T-helper 2 cell treated with Interferon-gamma antibody and Interleukin-4, amounts not matched to agents 5 μg/mL and 100 μg/mL, for 36 hours (primary cell): ENCODE data around the gene PLA2G4C.
A peak's percentile ranks its signal among the peaks of the same experiment; 100 is the strongest.

Experiments
- DNase-seq: peaks from one replicate; pipeline ENCODE4 v3.0.0; 2021; ENCODE audit warnings: low spot score
- H3K27ac Mint-ChIP-seq: one replicate; pipeline ENCODE4 v1.8.0; 2021; ENCODE audit warnings: mild to moderate bottlenecking, mixed read lengths
- H3K27me3 Mint-ChIP-seq: one replicate; pipeline ENCODE4 v1.8.0; 2021; ENCODE audit warnings: low read depth, mixed read lengths
- H3K36me3 Mint-ChIP-seq: one replicate; pipeline ENCODE4 v1.8.0; 2021; ENCODE audit warnings: low read depth, mixed read lengths
- H3K4me1 Mint-ChIP-seq: one replicate; pipeline ENCODE4 v1.8.0; 2021; ENCODE audit warnings: low read depth, mixed read lengths
- H3K4me3 Mint-ChIP-seq: one replicate; pipeline ENCODE4 v1.8.0; 2022; ENCODE audit warnings: mild to moderate bottlenecking, moderate library complexity, mixed read lengths
- H3K9me3 Mint-ChIP-seq: one replicate; pipeline ENCODE4 v1.8.0; 2021; ENCODE audit warnings: mixed read lengths

Gene PLA2G4C

DNA sequence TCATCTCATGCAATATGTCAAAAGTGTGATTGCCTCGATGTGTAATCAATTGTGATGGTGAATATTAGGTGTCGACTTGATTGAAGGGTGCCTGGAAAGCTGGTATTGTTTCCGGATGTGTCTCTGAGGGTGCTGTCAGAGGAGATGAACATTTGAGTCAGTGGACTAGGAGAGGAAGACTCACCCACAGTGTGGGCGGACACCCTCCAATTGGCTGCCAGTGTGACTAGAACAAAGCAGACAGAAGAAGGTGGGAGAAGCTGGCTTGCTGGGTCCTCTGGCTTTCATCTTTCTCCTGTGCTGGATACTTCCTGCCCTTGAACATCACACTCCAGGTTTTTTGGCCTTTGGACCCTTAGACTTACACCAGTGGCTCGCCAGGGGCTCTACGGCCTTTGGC lies 51.3 kb downstream of the PLA2G4C start:
- Mint-ChIP-seq H3K9me3 (no peaks in the 10 kb centered on the region), H3K4me3 (no peak overlapping the region), H3K4me1 (no peaks in the 10 kb centered on the region), H3K27ac (no peak overlapping the region), H3K36me3 (no peaks in the 10 kb centered on the region), H3K27me3 (no peaks in the 10 kb centered on the region)
- DNase-seq = no peak

DNA sequence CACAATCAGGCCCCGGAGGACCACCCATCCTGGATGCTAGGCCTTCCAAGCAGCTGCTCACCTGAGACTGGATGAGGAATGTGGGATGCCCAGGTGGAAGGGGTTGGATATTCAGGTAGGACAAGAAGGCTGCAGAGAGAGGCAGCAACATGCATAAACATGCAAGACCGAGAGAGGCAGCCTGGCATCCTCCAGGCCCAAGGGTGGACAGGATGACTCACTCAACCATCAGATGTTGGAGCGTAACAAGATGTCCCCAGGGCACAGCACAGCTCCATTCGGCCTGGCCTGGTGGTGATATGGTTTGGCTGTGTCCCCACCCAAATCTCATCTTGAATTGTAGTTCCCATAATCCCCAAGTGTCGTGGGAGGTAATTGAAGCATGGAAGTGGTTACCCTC lies 56.8 kb downstream of the PLA2G4C start:
- H3K27me3 Mint-ChIP-seq = no peaks in the 10 kb centered on the region
- no peaks in the 10 kb centered on the region for H3K9me3 Mint-ChIP-seq
- no peak overlapping the region for H3K27ac Mint-ChIP-seq

DNA sequence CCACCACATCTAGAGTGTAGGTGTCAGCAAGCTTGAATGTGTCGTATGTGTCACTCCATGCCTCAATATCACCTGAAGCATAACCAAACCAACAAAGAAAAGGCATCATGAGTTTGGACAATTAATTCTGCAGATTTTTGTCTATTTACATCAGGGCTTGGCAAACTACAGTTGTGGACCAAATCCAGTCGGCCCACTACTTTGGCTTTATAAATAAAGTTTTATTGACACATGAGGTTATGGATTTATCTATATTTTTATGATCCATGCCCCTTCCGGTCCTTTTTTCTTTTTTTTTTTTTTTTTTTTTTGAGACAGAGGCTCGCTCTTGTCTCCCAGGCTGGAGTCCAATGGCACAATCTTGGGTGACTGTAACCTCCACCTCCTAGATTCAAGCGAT lies 57.5 kb downstream of the PLA2G4C start:
- Mint-ChIP-seq H3K4me1 (no peaks in the 10 kb centered on the region), H3K27ac (no peak overlapping the region), H3K4me3 (no peak overlapping the region), H3K9me3 (no peaks in the 10 kb centered on the region), H3K27me3 (no peaks in the 10 kb centered on the region), H3K36me3 (no peaks in the 10 kb centered on the region)
- DNase-seq = no peak

More for the DNA sequence above, 56.8 kb downstream of the PLA2G4C start:
- Mint-ChIP-seq H3K4me1 (no peaks in the 10 kb centered on the region), H3K4me3 (no peak overlapping the region), H3K36me3 (no peaks in the 10 kb centered on the region)
- no peak for DNase-seq

DNA sequence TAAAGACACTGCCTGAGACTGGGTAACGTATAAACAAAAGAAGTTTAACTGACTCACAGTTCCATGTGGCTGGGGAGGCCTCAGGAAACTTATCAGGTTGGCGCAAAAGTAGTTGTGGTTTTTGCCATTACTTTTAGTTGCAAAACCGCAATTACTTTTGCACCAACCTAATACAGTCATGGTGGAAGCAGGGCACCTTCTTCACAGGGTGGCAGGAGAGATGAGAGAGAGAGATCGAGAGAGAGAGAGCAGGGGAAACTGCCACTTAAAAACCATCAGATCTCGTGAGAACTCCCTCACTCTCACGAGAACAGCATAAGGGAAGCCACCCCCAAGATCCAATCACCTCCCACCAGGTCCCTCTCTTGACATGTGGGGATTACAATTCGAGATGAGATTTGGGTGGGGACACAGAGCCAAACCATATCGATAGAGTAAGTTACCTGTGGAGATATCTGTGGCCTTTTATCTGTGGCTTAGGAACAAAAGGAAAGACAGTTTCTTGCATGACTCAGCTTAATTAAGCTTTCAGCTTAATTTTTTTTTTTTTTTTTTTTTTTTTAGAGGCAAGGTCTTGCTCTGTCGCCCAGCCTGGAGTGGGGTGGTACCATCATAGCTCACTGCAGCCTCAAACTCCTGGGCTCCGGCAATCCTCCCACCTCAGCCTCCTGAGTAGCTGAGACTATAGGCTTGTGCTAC lies 59.1 kb downstream of the PLA2G4C start:
- H3K27me3 Mint-ChIP-seq = no peaks in the 10 kb centered on the region
- no peak overlapping the region for H3K27ac Mint-ChIP-seq
- no peaks in the 10 kb centered on the region for H3K36me3 Mint-ChIP-seq
- H3K4me1 Mint-ChIP-seq = no peaks in the 10 kb centered on the region
- no peak overlapping the region for H3K4me3 Mint-ChIP-seq
- H3K9me3 Mint-ChIP-seq = no peaks in the 10 kb centered on the region
- no peak for DNase-seq

DNA sequence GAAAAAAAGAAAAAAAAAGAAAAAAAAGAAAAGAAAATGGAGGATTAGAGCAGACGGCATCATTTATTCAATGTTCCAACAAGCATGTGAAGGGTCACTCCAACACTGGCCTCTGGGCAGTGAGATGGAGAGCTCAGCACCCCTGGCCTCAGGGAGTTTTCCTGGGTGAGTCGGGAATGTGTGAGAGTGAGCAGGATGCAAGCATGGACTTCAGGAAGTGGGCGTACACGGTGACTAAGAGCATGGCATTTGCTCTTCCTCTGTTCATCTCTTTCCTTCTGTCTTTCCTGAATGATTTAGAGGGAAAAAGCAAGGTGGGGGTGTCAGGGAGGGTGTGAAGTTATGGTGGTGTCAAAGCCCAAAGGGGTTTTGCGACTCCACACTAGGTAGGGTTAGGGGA lies 66.1 kb downstream of the PLA2G4C start:
- H3K27ac Mint-ChIP-seq = no peak overlapping the region
- peaks cover 3% of the 10 kb centered on the region for H3K9me3 Mint-ChIP-seq
- no peak for DNase-seq
- no peak overlapping the region for H3K4me3 Mint-ChIP-seq
- H3K36me3 Mint-ChIP-seq = no peaks in the 10 kb centered on the region
- no peaks in the 10 kb centered on the region for H3K4me1 Mint-ChIP-seq
- peaks cover 3% of the 10 kb centered on the region for H3K27me3 Mint-ChIP-seq

DNA sequence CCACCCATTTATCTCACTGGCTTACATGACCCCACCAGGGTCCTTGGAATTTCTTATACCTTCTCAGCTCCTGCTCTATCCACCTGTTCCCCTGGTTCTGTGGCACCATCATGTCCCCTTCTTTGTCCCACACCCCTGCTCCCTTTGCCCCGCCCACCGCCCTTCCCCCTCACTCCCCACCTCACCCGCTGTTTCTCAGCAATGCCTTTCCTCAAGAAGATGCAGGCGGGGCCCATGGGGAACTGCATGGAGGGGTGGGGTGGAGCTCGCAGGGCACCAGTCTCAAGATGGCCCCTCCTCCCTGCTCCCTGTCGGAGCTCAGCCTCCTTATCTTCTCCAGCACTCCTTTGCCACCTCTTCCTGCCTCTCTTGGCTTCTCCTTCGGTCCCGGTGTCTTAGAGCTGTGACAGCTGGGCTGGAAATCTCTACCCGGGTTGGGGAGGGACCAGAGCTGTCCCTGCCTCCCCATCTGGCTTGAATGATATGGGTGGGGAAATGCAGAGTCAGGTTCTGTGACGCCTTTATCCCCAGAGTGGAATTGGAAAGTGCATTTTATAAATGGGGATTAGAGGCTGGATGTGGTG lies 66.8 kb downstream of the PLA2G4C start, which contains the start of gene CABP5:
TSS of gene CABP5 (minus strand) at position 405 of the 584 bp plus-strand sequence. CDS start at position 248, 157 bp downstream.
- Mint-ChIP-seq H3K4me1 (no peaks in the 10 kb centered on the region), H3K27ac (peak within 1 kb of the TSS; percentile 12), H3K9me3 (peaks cover 8% of the 10 kb centered on the region), H3K36me3 (no peaks in the 10 kb centered on the region), H3K27me3 (peaks cover 3% of the 10 kb centered on the region), H3K4me3 (no peak within 1 kb of the TSS)
- no peak for DNase-seq

DNA sequence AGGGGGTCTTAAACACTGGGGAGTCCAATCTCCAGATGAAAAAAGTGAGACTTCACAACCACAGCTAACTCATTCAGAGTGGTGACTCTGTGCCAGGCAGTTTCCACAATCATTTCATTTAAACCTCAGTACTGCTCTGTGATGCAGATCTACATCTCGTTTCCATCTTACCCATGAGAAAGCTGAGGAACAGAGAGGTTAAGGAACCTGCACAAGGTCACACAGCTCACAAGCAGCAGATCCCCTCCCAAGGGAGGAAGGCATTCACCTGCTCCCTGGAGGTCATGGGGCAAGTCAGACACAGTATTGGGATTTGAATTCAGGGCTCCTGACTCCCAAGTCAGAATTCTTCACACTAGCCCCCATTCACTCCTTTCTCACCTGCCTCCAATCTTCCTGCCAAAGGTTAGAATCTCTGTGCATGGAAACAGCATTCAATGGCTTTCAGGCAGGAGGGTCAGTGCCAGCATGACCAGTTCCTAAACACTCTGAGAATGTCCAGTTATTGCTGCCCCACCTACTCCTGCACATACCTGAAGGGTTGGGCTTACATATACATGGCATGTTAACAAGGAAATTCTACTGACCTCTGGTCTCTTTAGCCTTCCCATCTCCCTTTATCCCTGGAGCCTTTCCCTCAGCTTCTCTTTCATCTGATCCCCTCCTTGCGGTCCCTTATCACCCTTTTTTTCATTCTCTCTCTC lies 68.6 kb downstream of the PLA2G4C start:
- Mint-ChIP-seq H3K27me3 (peaks cover 3% of the 10 kb centered on the region), H3K9me3 (peaks cover 10% of the 10 kb centered on the region), H3K4me3 (no peak overlapping the region), H3K36me3 (no peaks in the 10 kb centered on the region), H3K27ac (no peak overlapping the region), H3K4me1 (no peaks in the 10 kb centered on the region)
- no peak for DNase-seq

DNA sequence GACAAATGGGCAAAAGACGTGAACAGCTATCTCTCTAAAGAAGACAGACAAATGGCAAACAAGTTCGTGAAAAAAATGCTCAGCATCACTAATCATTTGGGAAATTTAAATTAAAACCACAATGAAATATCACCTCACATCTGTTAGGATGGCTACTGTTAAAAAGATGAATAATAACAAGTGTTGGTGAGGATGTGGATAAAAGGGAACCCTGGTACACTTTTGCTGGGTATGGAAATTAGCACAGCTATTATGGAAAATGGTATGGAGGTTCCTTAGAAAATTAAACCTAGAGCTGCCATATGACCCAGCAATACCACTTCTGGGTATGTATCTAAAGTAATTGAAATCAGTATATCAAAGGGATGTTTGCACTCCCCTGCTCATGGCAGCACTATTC lies 73.9 kb downstream of the PLA2G4C start:
- no peak overlapping the region for H3K4me3 Mint-ChIP-seq
- H3K4me1 Mint-ChIP-seq = no peaks in the 10 kb centered on the region
- no peak overlapping the region for H3K27ac Mint-ChIP-seq
- H3K36me3 Mint-ChIP-seq = no peaks in the 10 kb centered on the region
- peaks cover 22% of the 10 kb centered on the region for H3K9me3 Mint-ChIP-seq
- H3K27me3 Mint-ChIP-seq = no peaks in the 10 kb centered on the region
- no peak for DNase-seq

DNA sequence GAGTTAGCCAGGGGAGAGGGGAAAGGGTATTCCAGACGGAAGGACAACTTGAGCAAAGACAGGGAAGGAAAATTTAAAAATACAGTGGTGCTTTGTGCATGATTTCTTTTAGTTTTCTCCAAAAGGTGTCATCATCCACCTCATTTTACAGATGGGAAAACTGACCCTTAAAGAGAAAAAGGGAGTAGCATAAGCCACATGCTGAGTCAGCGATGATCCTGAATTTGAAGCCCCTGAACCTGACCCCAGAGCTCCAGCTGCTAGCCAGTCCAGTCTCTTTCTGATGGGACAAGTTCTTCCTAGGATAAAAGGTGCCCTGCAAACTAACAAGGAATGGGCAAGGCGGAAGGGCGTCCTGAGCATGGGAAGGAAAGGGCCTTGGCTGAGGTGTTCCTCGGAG lies 77.0 kb downstream of the PLA2G4C start:
- Mint-ChIP-seq H3K27ac (no peak overlapping the region), H3K9me3 (peaks cover 17% of the 10 kb centered on the region), H3K4me1 (peaks cover 2% of the 10 kb centered on the region), H3K4me3 (no peak overlapping the region), H3K36me3 (no peaks in the 10 kb centered on the region), H3K27me3 (no peaks in the 10 kb centered on the region)
- no peak for DNase-seq

DNA sequence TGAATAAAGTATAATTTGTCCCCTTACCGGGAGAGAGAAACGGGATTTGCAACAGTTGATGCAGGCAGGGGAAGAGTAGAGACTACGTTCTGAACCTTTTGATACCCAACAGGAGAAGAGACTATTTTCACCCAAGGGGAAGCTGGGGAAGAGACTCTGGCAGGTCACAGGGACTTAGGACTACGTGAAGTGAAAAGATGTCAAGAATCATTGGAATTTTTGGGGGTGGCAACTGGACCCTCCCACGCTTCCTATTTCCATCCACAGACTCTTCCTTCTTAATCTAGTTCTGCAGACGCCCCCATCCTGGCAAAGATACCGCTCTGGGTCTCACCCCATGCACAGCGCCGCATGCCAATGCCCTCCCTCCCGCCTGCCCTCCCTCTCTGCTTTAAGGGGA lies 80.5 kb downstream of the PLA2G4C start:
- Mint-ChIP-seq H3K4me1 (peaks cover 2% of the 10 kb centered on the region), H3K27ac (no peak overlapping the region), H3K9me3 (no peaks in the 10 kb centered on the region), H3K36me3 (no peaks in the 10 kb centered on the region), H3K4me3 (no peak overlapping the region), H3K27me3 (peaks cover 4% of the 10 kb centered on the region)
- DNase-seq = no peak

DNA sequence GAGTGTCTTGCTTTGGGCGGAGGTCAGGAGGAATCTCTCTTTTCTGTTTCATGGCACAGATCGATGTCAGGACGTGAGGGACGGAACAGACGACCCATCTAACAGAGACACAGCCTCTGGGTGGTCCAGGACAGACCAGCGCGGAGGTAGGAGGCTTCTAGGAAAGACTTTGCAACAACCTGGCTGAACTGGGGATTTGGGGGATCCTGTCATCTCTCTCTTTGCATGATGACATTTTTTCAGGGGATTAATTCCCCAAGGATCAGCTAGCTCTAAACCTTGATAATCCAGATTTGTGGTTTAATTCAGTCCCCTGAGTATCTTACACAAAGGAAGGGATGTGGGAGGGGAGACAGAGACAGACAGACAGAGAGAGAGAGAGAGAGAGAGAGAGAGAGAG lies 81.2 kb downstream of the PLA2G4C start:
- DNase-seq = no peak
- H3K9me3 Mint-ChIP-seq = no peaks in the 10 kb centered on the region
- peaks cover 2% of the 10 kb centered on the region for H3K4me1 Mint-ChIP-seq
- H3K27me3 Mint-ChIP-seq = peaks cover 4% of the 10 kb centered on the region
- no peak overlapping the region for H3K4me3 Mint-ChIP-seq
- no peak overlapping the region for H3K27ac Mint-ChIP-seq
- H3K36me3 Mint-ChIP-seq = no peaks in the 10 kb centered on the region

DNA sequence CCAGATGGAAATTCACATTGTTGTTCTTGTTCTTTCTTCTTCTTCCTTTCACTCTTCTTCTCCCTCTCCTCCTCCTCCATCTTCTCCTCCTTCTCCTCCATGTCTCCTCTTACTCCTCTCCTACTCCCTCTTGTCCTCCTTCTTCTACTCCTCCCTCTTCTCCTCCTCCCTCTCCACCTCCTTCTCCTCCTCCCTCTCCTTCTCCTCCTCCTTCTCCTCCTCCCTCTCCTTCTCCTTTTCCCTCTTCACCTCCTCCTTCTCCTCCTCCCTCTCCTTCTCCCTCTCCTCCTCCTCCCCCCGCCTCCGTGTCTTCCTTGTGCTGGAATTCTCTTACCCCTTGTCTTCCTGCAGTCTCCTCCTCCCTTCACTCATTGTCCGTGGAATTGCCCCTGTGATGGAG lies 85.1 kb downstream of the PLA2G4C start:
- peaks cover 2% of the 10 kb centered on the region for H3K4me1 Mint-ChIP-seq
- no peak for DNase-seq
- no peak overlapping the region for H3K4me3 Mint-ChIP-seq
- H3K36me3 Mint-ChIP-seq = no peaks in the 10 kb centered on the region
- H3K27ac Mint-ChIP-seq = no peak overlapping the region
- no peaks in the 10 kb centered on the region for H3K9me3 Mint-ChIP-seq
- H3K27me3 Mint-ChIP-seq = peaks cover 4% of the 10 kb centered on the region

DNA sequence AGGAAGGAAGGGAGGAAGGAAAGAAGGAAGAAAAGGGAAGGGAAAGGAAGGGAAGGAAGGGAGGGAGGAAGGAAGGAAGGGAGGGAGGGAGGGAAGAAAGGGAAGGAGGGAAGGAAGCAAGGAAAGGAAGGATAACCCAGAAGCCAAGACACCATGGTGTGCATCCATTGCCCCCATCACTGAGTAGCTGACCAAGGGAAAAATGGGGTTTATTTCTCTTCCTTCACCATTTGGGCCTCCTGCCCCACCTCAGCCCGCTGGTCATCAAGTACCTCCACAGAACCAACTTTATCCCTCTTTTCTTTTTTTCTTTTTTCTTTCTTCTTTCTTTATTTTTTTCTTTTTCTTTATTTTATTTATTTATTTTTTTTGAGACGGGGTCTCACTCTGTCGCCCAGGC lies 87.1 kb downstream of the PLA2G4C start:
- Mint-ChIP-seq H3K4me3 (no peak overlapping the region), H3K9me3 (no peaks in the 10 kb centered on the region), H3K36me3 (no peaks in the 10 kb centered on the region), H3K27ac (no peak overlapping the region), H3K27me3 (peaks cover 4% of the 10 kb centered on the region), H3K4me1 (no peaks in the 10 kb centered on the region)
- no peak for DNase-seq

DNA sequence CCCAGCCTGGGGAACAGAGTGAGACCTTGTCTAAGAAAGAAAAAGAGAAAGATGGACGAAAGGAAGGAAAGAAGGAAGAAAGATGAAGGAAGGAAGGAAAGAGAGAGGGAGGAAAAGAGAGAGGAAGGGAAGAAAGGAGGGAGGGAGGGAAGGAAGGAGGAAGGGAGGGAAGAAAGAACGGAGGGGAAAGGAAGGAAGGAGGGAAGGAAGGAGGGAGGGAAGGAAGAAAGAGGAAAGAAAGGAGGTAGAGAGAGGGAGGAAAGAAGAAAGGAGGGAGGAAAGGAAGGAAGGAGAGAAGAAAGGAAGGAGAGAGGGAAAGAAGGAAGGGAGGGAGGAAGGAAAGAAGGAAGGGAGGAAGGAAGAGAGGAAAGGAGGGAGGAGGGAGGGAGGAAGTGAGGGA lies 87.6 kb downstream of the PLA2G4C start:
- H3K27ac Mint-ChIP-seq = no peak overlapping the region
- no peak for DNase-seq
- no peaks in the 10 kb centered on the region for H3K9me3 Mint-ChIP-seq
- no peaks in the 10 kb centered on the region for H3K4me1 Mint-ChIP-seq
- H3K27me3 Mint-ChIP-seq = peaks cover 4% of the 10 kb centered on the region
- H3K36me3 Mint-ChIP-seq = no peaks in the 10 kb centered on the region
- no peak overlapping the region for H3K4me3 Mint-ChIP-seq
